Measurements from ENCODE around the gene SLC8B1. TPM values are rescaled to one million over a fixed set of nuclear protein-coding genes. Genes with fewer than 3 reads are reported as not detected.

The SLC8B1 gene
- polyA plus RNA-seq, 4 donors: 11.2 to 15.1 (median 14.3) TPM

DNA sequence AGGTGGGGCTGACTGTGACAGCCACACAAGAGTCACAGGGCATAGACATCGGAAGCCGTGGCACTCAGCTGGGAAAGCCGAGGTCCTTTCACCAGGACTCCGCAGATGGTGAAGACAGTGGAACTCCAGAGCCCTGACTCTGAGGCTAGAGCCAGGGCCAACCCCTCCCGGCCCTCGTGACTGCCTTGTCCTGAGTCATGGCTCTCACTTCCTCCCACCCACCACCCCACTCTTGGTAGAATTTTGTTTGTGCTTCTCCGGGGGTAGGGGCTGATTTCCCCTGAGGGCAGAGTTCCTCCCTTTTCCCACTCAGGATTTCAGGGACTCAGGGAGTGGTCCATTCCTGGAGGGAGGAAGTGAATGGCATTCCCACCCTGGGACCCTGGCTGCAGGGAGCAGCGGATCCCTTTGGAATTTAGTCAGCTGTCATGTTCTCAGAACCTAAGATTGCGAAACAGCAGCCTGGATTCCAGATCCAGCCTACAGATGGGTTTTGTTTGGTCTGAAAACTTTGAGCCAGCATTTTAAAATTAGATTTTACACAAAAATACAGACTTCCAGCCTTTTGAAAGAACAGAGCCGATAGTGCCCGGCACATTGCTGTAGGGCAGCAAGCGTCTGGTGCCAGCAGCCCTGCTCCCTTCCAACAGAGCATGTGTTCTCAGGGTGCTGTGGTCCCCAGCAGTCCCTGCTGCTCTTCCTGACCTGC lies 62.9 kb downstream of the SLC8B1 start:
- no peak for DNase-seq (ENCODE audit: low read depth in 4 of 4, low spot score in 3 of 4)

DNA sequence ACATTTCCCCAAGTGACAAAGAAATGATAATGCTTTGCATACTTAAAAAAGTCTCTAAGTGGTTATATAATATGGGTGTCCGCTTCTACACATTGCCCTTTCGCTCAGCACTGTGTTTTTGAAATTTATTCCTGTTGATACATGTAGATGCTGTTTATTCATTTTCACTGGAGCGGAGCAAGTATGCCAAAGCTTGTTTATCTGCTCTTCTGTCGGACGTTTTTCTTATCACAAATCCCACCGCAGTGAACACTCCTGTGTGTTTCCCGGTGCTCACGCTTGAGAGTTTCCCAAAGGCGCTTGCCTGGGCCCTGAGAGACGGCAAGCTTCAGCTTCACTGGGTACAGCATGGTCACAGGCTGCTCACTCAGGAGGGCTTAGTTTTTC lies 63.5 kb downstream of the SLC8B1 start:
- DNase-seq (ENCODE audit: low read depth in 4 of 4, low spot score in 3 of 4): no peak

DNA sequence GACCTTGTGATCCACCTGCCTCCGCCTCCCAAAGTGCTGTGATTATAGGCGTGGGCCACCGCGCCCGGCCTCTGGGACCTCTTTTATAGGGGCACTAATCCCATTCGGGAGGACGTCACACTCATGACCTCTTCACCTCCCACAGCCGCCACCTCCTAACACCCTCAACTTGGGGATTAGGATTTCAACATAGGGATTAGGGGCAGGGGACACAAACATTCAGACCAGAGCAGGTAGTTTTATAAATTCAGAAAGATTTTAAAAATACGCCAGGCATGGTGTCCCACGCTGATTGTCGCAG lies 64.2 kb downstream of the SLC8B1 start:
- DNase-seq (ENCODE audit: low read depth in 4 of 4, low spot score in 3 of 4): no peak

DNA sequence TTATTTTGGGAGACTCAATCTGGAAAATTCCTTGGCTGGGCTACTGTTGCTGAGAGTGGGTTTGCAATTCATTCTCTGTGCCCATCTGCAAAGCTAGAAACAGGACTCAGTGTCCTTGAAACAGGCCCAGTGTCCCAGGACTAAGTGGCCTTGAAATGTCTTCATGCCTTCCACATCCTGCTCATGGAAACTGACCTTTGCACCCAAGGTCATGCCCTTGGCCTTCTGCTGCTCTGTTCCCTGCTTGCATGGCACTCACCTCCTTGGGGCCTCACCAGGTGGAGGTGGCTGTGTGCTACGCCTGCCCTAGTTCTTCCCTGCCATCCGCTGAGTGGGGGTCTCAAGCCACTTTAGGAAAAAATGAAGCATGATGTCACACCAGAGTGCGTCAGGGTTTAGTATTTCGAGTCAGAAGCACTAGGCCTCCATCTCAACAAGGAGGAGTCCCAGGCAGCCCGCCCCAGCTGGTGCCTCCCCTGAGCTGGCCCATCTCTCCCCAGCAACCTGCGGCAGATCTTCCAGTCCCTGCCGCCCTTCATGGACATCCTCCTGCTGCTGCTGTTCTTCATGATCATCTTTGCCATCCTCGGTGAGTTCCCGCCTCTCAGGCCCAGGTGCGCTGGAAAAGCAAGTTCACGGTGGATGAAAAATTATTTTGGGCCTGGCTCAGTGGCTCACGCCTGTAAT lies 65.5 kb downstream of the SLC8B1 start:
- DNase-seq (ENCODE audit: low read depth in 4 of 4, low spot score in 3 of 4): no peak

DNA sequence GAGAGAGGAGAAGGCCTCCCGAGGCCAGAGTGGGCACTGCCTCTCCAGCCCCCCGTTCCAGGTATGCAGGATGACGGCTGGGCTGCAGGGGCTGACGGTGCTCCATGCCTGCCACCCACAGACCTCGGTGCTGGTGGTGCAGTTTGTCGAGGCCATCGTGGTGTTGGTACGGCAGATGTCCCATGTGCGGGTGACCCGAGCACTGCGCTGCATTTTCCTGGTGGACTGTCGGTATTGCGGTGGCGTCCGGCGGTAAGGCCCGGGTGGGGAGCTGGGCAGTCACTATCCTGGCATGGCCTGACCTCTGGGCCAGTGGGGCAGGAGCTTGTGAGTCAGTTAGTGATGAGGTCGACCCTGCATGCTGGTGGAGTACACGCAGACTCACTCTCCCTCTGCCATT lies 66.3 kb downstream of the SLC8B1 start:
- no peak for DNase-seq (ENCODE audit: low read depth in 4 of 4, low spot score in 3 of 4)

DNA sequence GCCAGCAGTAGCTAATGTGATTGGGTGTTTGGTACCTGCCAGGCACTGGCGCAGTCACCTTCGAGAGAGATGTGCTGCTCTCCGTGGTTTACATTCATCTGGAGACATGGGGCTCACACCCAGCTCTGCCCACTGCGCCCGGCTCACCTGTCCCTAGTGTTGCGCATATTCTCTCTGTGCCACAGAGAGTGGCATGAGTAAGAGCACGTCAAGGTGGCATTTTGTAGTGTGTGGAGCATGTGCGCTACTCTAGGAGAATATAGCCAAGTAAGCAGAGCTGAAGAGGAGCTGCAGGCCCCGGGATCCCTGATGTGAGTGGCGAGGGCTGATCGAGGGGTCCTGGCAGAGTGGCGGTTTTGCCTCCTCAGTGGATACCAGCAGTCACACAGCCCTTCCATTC lies 66.8 kb downstream of the SLC8B1 start:
- DNase-seq (ENCODE audit: low read depth in 4 of 4, low spot score in 3 of 4): no peak

DNA sequence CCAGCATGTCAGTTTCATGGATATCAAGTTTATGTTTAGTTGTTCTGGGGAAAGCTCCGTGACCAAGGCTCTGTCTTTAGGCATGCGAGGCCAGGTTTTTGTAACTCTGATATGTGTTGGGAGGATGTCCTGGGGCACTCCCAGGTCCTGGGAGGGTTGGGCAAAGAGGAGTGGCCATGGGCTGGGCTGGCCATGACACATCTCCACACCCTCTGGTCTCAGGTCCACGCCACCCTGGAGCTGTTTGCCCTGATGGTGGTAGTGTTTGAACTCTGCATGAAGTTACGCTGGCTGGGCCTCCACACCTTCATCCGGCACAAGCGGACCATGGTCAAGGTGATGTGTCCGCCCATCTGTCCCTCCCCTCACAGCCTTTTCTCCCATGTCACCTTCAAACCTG lies 67.3 kb downstream of the SLC8B1 start:
- DNase-seq (ENCODE audit: low read depth in 4 of 4, low spot score in 3 of 4): no peak

DNA sequence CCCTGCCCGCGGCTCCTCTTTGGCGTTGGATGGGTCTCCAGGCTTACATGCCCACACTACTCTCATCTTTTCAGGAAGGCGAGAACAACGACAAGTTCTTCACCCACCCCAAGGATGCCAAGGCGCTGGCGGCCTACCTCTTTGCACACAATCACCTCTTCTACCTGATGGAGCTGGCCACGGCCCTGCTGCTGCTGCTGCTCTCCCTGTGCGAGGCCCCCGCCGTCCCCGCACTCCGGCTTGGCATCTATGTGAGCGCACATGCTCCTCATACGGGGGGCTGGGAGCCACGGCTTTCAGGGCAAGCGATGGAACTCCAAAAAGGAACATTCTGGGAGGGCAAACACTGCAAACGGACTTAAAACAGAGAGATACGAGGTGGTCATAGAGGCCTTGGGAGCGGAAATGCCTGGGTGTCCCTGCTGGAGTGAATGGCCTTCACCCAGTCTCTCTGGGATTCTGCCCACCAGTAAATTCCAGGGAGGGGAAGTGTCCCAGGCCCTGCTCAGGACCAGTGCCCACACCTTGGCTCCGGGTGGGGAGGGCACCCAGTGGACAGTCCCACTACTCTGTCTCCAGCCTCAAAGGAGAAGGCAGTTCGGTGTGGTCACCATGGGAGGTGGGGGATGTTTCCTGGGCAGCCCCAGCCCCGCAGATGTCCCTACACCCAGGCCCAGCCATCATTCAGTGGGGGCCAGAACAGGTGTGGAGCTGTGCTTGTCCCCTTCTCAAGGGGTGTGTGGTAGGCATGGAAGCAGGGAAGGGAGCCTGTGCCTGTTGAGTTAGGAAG lies 68.6 kb downstream of the SLC8B1 start:
- no peak for DNase-seq (ENCODE audit: low read depth in 4 of 4, low spot score in 3 of 4)

DNA sequence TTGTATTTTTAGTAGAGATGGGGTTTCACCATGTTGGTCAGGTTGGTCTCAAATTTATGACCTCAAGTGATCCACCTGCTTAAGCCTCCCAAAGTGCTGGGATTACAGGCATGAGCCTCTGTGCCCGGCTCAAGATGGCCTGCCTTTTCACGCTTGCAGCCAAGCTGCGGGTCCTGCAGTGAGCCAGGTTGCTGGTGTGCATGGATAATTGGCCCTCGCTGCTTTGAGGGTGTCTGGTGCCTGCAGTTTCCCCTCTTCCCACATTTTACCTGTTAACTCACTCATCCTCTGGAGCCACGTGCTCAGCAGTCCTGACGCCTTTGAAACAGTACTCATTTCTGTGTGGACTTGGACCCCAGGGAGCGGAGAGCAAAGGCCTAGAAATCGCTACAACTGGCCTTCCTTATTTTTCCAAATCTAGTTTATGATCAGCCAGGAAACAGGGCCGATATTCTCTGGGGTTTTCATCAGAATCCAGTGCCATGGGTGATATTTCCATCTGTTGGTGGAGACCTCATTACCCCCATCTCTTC lies 71.4 kb downstream of the SLC8B1 start:
- no peak for DNase-seq (ENCODE audit: low read depth in 4 of 4, low spot score in 3 of 4)

DNA sequence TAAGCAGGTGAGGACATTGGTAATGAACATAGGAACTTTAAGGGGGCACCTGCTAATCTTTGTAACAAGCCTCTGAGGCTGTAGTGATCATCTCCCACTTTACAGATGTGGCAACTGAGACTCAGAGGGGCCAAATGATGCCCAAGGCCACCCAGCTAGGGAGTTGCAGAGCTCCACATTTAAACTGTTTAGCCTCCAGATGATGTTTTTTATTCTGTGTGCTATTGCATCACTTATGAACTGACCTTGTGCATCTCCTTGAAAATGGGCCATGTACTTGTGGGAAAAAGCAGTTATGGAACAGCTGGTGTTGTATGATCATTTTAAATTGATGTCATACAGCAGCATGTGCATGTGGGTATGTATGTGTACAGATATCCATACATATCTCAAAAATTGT lies 72.2 kb downstream of the SLC8B1 start:
- DNase-seq (ENCODE audit: low read depth in 4 of 4, low spot score in 3 of 4): no peak

DNA sequence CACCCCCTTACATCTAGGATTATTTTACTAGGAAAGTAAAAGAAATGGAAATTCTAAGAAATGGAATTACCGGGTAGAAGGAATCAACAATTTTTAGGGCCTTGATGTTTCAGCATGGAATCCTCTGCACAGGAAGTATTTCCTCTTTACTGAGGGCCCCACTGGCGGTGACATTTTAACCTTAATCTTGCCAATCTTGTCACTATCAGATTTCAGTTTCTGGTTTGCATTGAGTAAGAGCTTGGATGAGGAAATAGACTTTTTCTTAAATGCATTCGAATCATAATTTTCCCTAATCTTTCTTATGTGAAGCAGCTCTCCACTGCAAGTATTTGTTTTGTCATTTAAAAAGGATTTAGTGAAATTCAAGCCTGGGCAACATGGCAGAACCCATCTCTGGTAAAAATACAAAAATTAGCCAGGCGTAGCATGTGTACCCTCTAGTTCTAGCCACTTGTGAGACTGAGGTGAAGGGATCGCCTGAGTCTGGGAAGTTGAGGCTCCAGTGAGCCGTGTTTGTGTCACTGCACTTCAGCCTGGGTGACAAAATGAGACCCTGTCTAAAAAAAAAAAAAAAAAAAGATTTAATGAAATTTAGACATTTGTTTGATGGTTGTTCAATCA lies 73.0 kb downstream of the SLC8B1 start:
- no peak for DNase-seq (ENCODE audit: low read depth in 4 of 4, low spot score in 3 of 4)

DNA sequence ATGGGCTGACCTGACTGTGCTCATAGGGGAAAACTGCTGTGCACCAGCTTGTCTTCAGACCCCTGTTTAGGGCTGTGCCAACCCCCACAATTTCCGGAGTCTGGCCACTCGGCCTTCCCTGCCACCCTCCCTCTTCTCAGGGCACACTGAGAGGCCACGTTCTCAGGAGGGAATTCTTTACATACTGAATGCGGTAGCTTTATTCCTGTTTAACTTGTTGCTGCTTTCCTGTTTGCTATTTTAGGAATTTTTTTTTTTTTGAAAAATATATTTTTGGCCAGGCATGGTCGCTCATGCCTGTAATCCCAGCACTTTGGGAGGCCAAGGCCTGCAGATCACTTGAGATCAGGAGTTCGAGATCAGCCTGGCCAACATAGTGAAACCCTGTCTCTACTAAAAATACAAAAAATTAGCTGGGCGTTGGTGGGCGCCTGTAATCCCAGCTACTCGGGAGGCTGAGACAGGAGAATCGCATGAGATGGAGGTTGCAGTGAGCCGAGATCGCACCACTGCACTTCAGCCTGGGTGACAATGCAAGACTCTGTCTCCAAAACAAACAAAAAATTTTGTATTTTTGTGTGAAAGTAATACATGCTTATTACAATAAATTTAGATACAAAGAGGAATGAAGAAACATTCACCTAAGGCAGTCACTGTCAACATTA lies 74.1 kb downstream of the SLC8B1 start:
- no peak for DNase-seq (ENCODE audit: low read depth in 4 of 4, low spot score in 3 of 4)

DNA sequence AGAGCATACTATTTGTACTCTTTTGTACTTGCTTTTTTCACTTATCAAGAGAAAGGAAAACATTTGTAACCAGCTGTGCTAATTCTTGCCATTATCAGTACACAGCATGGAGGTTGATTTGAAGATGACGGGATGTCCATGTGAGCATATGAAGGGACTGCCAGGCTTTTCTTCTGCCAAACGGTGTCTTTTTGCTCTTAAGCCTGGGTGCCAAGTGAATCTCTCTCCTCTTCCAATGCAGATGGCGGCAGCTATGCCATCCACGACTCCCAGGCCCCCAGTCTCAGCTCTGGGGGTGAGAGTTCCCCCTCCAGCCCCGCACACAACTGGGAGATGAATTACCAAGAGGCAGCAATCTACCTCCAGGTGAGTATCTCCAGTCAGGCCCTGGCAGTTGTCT lies 74.8 kb downstream of the SLC8B1 start:
- DNase-seq (ENCODE audit: low read depth in 4 of 4, low spot score in 3 of 4): no peak

DNA sequence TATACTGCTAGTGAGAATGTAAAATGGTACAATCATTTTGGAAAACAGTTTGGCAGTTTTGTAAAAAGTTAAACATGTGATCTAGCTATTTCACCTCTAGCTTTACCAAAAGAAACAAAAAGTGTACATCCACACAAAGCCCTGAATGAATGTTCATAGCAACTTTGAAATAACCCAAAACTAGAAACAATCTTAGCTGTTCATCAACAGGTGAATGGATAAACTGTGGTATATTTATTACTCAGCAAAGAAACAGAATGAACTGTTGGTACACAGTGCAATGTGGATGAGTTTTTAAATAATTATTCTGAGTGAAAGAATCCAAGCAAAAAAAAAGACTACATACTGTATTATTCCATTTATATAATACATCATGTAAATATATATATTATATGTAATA lies 77.3 kb downstream of the SLC8B1 start:
- DNase-seq (ENCODE audit: low read depth in 4 of 4, low spot score in 3 of 4): no peak

DNA sequence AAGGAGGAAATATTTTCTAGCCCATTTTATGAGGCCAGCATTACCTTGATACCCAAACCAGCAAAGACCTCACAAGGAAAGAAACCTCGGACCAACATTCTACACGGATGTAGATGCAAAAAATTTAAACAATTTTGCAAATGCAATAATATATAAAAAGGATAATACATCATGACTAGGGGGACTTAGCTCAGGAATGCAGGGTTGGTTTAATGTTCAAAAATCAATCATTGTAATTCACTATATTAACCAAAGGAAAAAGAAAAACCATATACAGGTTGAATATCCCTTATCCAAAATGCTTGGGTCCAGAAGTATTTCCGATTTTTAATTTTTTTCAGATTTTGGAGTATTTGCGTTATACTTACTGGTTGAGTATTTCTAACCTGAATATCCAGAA lies 80.6 kb downstream of the SLC8B1 start:
- no peak for DNase-seq (ENCODE audit: low read depth in 4 of 4, low spot score in 3 of 4)

DNA sequence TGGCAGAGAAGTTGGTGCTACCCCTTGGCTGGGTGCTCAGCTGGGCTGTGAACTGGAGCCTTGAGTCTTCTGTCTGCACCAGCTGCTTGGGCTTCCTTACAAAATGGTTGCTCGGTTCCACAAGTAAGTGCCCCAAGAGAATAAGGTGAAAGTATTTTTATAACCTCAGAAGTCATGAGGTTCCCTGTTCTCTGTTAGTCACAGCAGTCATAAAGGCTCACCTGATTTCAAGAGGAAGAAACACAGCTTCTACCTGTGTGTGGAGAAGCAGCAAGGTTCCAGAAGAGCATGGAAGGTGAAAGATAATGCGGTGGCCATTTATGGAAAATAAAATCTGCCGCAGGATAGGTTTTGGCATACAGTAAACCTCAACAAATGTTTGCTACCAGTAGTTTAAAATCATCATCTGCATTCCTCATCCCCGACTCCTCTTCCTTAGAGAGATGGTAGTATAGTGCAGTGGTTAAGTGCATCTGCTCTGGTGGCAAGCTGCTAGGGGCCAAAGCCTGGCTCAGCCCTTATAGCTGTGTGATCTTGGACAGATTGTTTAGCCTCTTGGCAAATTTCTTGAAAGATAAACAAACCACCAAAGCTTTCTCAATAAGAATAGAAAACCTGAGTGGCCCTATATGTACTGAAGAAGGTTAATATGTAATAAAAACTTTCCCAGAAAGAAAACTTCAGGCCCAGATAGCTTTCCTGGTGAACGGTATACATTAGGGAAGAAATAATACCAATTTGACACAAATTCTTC lies 81.2 kb downstream of the SLC8B1 start:
- no peak for DNase-seq (ENCODE audit: low read depth in 4 of 4, low spot score in 3 of 4)

DNA sequence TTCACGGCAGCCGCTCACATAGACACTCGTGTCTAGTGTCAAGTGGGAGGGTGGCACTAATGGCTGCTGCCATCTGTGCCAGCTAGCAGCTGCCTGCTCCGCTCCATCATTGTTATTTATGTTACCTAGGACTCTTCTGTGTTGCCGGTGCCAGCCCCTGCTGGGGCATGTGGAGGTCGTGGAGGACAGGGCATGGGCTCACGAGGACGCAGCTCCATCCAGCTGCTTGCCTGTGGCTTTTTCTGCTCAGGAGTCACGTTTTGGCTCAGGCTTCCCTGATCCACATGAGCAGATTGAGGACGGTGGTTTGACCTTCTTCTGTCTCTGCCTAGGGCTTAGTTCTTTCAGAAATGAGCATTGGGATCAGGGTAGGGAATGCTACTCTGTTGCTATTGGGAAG lies 82.4 kb downstream of the SLC8B1 start:
- no peak for DNase-seq (ENCODE audit: low read depth in 4 of 4, low spot score in 3 of 4)

DNA sequence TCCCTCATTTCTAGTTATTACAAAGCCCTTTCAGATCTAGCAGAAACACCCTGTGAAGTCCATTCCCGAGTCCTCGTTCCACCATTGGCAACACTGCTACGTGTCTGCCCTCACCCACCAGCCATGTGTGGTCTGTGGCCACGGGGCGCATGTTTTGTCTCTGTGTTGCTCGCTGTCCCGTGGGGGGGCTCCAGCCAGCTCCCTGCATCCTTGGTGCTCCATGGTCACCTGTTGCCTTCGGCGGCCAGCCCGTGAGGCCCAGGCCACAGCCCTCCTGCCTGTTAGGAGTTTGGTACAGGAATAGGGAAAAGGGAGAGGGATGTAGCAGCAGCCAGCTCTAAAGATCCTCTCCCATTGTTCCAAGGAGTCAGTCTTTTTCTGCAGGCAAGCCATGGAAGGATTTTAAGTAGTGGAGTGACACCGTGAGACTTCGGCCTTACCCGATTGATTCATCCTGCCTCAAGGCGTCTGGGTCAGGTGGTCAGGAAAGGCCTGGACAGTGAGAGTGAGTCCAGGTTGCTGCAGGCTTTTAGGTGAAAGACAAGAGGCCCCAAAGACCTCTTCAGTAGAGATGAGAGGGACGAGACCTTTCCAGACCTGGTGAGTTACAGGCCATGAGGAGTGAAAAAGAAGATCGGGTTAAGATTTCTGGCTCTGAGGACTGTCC lies 83.4 kb downstream of the SLC8B1 start:
- DNase-seq (ENCODE audit: low read depth in 4 of 4, low spot score in 3 of 4): no peak

DNA sequence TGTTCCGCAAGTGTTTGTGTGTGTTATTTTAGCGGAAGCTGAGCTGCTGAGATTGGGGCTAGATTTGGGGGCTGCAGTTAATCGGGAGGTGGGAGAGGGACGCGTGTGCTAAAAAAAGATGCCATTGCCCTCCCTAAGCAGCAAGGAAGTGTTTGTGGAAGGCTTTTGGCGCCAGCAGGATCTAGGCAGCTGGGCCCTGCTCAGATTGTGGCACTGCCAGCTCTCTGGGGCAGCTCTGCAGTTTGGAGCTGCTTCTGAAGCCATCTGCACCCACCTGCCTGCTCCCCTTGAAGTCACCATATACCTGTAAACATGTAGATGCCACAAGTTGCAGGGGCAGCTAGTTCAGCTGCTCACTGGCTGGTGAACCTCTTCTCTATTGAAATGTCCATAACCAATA lies 84.9 kb downstream of the SLC8B1 start:
- no peak for DNase-seq (ENCODE audit: low read depth in 4 of 4, low spot score in 3 of 4)

DNA sequence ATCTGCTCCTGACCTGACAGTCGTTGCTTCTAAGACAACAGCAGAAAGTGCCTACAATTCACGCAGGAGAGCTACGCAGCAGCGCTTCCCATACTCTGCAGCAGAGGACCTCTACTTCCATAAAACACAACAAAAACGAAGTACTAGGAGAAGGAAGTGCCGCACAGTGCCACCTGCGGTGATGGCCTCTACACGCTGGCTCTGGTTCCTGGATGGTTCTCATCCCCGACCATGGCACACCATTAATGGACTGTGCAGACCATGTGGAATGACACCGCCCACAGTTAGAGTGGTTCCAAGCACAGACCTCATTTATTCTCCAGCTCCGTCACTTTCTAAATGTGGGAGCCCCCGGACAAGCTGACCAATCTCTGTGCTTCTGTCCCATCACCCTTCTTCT lies 85.4 kb downstream of the SLC8B1 start:
- no peak for DNase-seq (ENCODE audit: low read depth in 4 of 4, low spot score in 3 of 4)

All from right renal pelvis (tissue), 4 donors.